T-helper 2 cell treated with Interferon-gamma antibody and Interleukin-4, amounts not matched to agents 5 μg/mL and 100 μg/mL, for 36 hours (primary cell): Measurements from ENCODE around the gene WNK2.

Experiments
- DNase-seq: peaks from one replicate; pipeline ENCODE4 v3.0.0; 2021; ENCODE audit warnings: low spot score
- H3K27ac Mint-ChIP-seq: one replicate; pipeline ENCODE4 v1.8.0; 2021; ENCODE audit warnings: mild to moderate bottlenecking, mixed read lengths
- H3K27me3 Mint-ChIP-seq: one replicate; pipeline ENCODE4 v1.8.0; 2021; ENCODE audit warnings: low read depth, mixed read lengths
- H3K36me3 Mint-ChIP-seq: one replicate; pipeline ENCODE4 v1.8.0; 2021; ENCODE audit warnings: low read depth, mixed read lengths
- H3K4me1 Mint-ChIP-seq: one replicate; pipeline ENCODE4 v1.8.0; 2021; ENCODE audit warnings: low read depth, mixed read lengths
- H3K4me3 Mint-ChIP-seq: one replicate; pipeline ENCODE4 v1.8.0; 2022; ENCODE audit warnings: mild to moderate bottlenecking, moderate library complexity, mixed read lengths
- H3K9me3 Mint-ChIP-seq: one replicate; pipeline ENCODE4 v1.8.0; 2021; ENCODE audit warnings: mixed read lengths

Gene WNK2

GRCh38 chr9:93206576-93207155 is 22.7 kb downstream of the WNK2 start:
- no peak for DNase-seq
- no peaks in the 10 kb centered on the region for H3K4me1 Mint-ChIP-seq
- no peaks in the 10 kb centered on the region for H3K27me3 Mint-ChIP-seq
- H3K9me3 Mint-ChIP-seq, result peaks cover 7% of the 10 kb centered on the region
- H3K4me3 Mint-ChIP-seq, result no peak overlapping the region
- H3K27ac Mint-ChIP-seq, result no peak overlapping the region
- H3K36me3 Mint-ChIP-seq, result no peaks in the 10 kb centered on the region

GRCh38 chr9:93207326-93207814 is 23.4 kb downstream of the WNK2 start:
- Mint-ChIP-seq H3K27me3 (no peaks in the 10 kb centered on the region), H3K4me1 (no peaks in the 10 kb centered on the region), H3K9me3 (peaks cover 7% of the 10 kb centered on the region), H3K27ac (no peak overlapping the region), H3K36me3 (no peaks in the 10 kb centered on the region), H3K4me3 (no peak overlapping the region)
- DNase-seq, result no peak

- H3K36me3 Mint-ChIP-seq, result no peaks in the 10 kb centered on the region
- DNase-seq, result no peak
- H3K4me3 Mint-ChIP-seq, result no peak overlapping the region
- H3K4me1 Mint-ChIP-seq, result no peaks in the 10 kb centered on the region
- no peak overlapping the region for H3K27ac Mint-ChIP-seq
- H3K27me3 Mint-ChIP-seq, result no peaks in the 10 kb centered on the region
- H3K9me3 Mint-ChIP-seq, result peaks cover 7% of the 10 kb centered on the region
Observed at GRCh38 chr9:93207860-93208734, 24.2 kb downstream of the WNK2 start.

- no peaks in the 10 kb centered on the region for H3K27me3 Mint-ChIP-seq
- DNase-seq, result no peak
- peaks cover 7% of the 10 kb centered on the region for H3K9me3 Mint-ChIP-seq
- no peaks in the 10 kb centered on the region for H3K4me1 Mint-ChIP-seq
- H3K36me3 Mint-ChIP-seq, result no peaks in the 10 kb centered on the region
- no peak overlapping the region for H3K4me3 Mint-ChIP-seq
- H3K27ac Mint-ChIP-seq, result no peak overlapping the region
Observed at GRCh38 chr9:93209097-93209496, 25.2 kb downstream of the WNK2 start.

- Mint-ChIP-seq H3K27me3 (no peaks in the 10 kb centered on the region), H3K4me1 (no peaks in the 10 kb centered on the region), H3K9me3 (peaks cover 7% of the 10 kb centered on the region), H3K27ac (no peak overlapping the region), H3K4me3 (no peak overlapping the region), H3K36me3 (no peaks in the 10 kb centered on the region)
- DNase-seq, result no peak
Observed at GRCh38 chr9:93209576-93210323, 25.8 kb downstream of the WNK2 start.

GRCh38 chr9:93210324-93210973 is 26.5 kb downstream of the WNK2 start:
- Mint-ChIP-seq H3K4me3 (no peak overlapping the region), H3K36me3 (no peaks in the 10 kb centered on the region), H3K27ac (no peak overlapping the region), H3K4me1 (no peaks in the 10 kb centered on the region), H3K27me3 (no peaks in the 10 kb centered on the region), H3K9me3 (peaks cover 9% of the 10 kb centered on the region)
- DNase-seq, result no peak

GRCh38 chr9:93210974-93211653 is 27.2 kb downstream of the WNK2 start:
- no peaks in the 10 kb centered on the region for H3K27me3 Mint-ChIP-seq
- H3K27ac Mint-ChIP-seq, result no peak overlapping the region
- no peaks in the 10 kb centered on the region for H3K36me3 Mint-ChIP-seq
- no peak overlapping the region for H3K4me3 Mint-ChIP-seq
- no peak for DNase-seq
- peaks cover 14% of the 10 kb centered on the region for H3K9me3 Mint-ChIP-seq
- no peaks in the 10 kb centered on the region for H3K4me1 Mint-ChIP-seq

- peaks cover 14% of the 10 kb centered on the region for H3K9me3 Mint-ChIP-seq
- H3K27me3 Mint-ChIP-seq, result no peaks in the 10 kb centered on the region
- no peak overlapping the region for H3K4me3 Mint-ChIP-seq
- no peaks in the 10 kb centered on the region for H3K4me1 Mint-ChIP-seq
- DNase-seq, result no peak
- H3K27ac Mint-ChIP-seq, result no peak overlapping the region
- H3K36me3 Mint-ChIP-seq, result no peaks in the 10 kb centered on the region
Observed at GRCh38 chr9:93211654-93212001, 27.7 kb downstream of the WNK2 start.

GRCh38 chr9:93212409-93212808 is 28.5 kb downstream of the WNK2 start:
- Mint-ChIP-seq H3K4me1 (no peaks in the 10 kb centered on the region), H3K36me3 (no peaks in the 10 kb centered on the region), H3K9me3 (peaks cover 14% of the 10 kb centered on the region), H3K4me3 (no peak overlapping the region), H3K27ac (no peak overlapping the region), H3K27me3 (no peaks in the 10 kb centered on the region)
- DNase-seq, result no peak

GRCh38 chr9:93216073-93216365 is 32.1 kb downstream of the WNK2 start:
- DNase-seq, result no peak
- Mint-ChIP-seq H3K27me3 (no peaks in the 10 kb centered on the region), H3K9me3 (peaks cover 7% of the 10 kb centered on the region), H3K27ac (no peak overlapping the region), H3K4me1 (no peaks in the 10 kb centered on the region), H3K4me3 (no peak overlapping the region), H3K36me3 (no peaks in the 10 kb centered on the region)

- H3K9me3 Mint-ChIP-seq, result peaks cover 7% of the 10 kb centered on the region
- no peaks in the 10 kb centered on the region for H3K4me1 Mint-ChIP-seq
Observed at GRCh38 chr9:93217706-93218105, 33.8 kb downstream of the WNK2 start.

GRCh38 chr9:93218161-93218560 is 34.2 kb downstream of the WNK2 start:
- Mint-ChIP-seq H3K27me3 (no peaks in the 10 kb centered on the region), H3K9me3 (peaks cover 7% of the 10 kb centered on the region), H3K27ac (no peak overlapping the region), H3K4me3 (no peak overlapping the region), H3K36me3 (no peaks in the 10 kb centered on the region), H3K4me1 (no peaks in the 10 kb centered on the region)
- DNase-seq, result no peak

More at GRCh38 chr9:93217706-93218105, 33.8 kb downstream of the WNK2 start:
- no peak for DNase-seq
- Mint-ChIP-seq H3K4me3 (no peak overlapping the region), H3K27me3 (no peaks in the 10 kb centered on the region), H3K36me3 (no peaks in the 10 kb centered on the region), H3K27ac (no peak overlapping the region)

GRCh38 chr9:93218671-93219420 is 34.9 kb downstream of the WNK2 start:
- Mint-ChIP-seq H3K27ac (no peak overlapping the region), H3K27me3 (no peaks in the 10 kb centered on the region), H3K4me1 (no peaks in the 10 kb centered on the region), H3K4me3 (no peak overlapping the region), H3K36me3 (no peaks in the 10 kb centered on the region), H3K9me3 (peaks cover 7% of the 10 kb centered on the region)
- DNase-seq, result no peak
